Natural killer cell treated with Interleukin-12 subunit alpha and Interleukin-12 subunit beta and Interleukin-15 and Interleukin-18, amount 100 ng/mL, for 72 hours (primary cell): ENCODE data around the gene SLC10A1. TPM values are rescaled to one million over a fixed set of nuclear protein-coding genes. Genes with fewer than 3 reads are reported as not detected.

Source experiments
- ATAC-seq, 2 donors: fragments of 150-1000 bp; cut with Tn5 transposase in 1 of 2; sonication (Bioruptor Pico), chemical (Tn5 transposase) in 1 of 2; 2 replicates each; pipeline ENCODE4 v1.10.0; 2021
- DNase-seq: peaks from one replicate; pipeline ENCODE4 v3.0.0; 2022; ENCODE audit warnings: low spot score
- H3K27ac Mint-ChIP-seq, 2 donors: 1 replicate in 1 of 2; 2 replicates in 1 of 2; pipeline ENCODE4 v1.8.0; 2022; ENCODE audit warnings: mixed read lengths in 2 of 2, mild to moderate bottlenecking in 1 of 2, moderate library complexity in 1 of 2
- H3K27me3 Mint-ChIP-seq, 2 donors: 1 replicate in 1 of 2; 2 replicates in 1 of 2; pipeline ENCODE4 v1.8.0; 2022; ENCODE audit warnings: mixed read lengths in 2 of 2
- H3K36me3 Mint-ChIP-seq: one replicate; pipeline ENCODE4 v1.8.0; 2022; ENCODE audit warnings: mixed read lengths
- H3K4me1 Mint-ChIP-seq, 2 donors: 1 replicate in 1 of 2; 2 replicates in 1 of 2; pipeline ENCODE4 v1.8.0; 2022; ENCODE audit warnings: low read depth in 2 of 2, mixed read lengths in 2 of 2, mild to moderate bottlenecking in 1 of 2
- H3K4me3 Mint-ChIP-seq: one replicate; pipeline ENCODE4 v1.8.0; 2022; ENCODE audit warnings: mixed read lengths
- H3K9me3 Mint-ChIP-seq: 2 replicates; pipeline ENCODE4 v1.8.0; 2022; ENCODE audit warnings: mixed read lengths
- total RNA-seq, 2 donors: library from RNA; stranded (reverse); gene quantifications; one replicate each; pipeline ENCODE4 v1.2.3, GENCODE V29; 2022

Gene SLC10A1
- total RNA-seq = not detected

DNA sequence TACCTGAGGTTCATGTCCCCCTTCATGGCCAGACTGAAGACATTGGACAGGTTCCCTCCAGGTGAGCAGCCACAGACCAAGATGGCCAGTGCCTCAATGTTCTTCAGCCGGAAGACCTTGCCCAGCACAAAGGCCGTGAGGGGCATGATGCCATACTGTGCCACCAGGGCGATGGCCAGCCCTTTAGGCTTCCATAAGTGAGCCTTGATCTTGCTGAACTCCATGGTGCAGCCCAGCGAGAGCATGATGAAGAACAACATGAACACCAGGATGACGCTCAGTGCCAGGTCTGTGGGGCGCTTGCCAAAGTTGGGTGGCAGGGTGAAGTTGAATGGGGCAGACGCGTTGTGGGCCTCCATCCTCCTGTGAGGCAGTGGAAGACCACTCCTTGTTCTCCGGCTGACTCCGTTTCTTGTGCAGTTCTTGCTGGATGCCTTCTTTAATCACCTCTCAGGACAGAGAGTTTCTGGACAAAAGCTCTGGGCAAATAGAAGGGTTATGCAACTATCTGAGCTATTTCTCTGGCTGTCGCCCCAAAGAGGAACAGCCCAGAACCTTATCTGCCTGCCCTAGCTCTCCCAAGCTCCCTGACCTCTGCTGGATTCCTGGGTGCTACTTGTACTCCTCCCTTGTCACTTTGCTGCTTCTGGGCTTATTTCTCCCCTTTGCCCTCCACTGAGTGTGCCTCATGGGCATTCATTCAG, at the start of gene SLC10A1:
Gene SLC10A1 (minus strand): TSS at position 445 of the 704 bp plus-strand sequence. CDS start 86 bp downstream, at position 359.
- H3K4me1 Mint-ChIP-seq = no peaks in the 10 kb centered on the region
- H3K4me3 Mint-ChIP-seq = no peak within 1 kb of the TSS
- peaks cover 10% of the 10 kb centered on the region for H3K36me3 Mint-ChIP-seq
- no peak for DNase-seq
- ATAC-seq = no peak
- H3K9me3 Mint-ChIP-seq = no peaks in the 10 kb centered on the region
- H3K27me3 Mint-ChIP-seq = no peaks in the 10 kb centered on the region
- H3K27ac Mint-ChIP-seq = no peak within 1 kb of the TSS

DNA sequence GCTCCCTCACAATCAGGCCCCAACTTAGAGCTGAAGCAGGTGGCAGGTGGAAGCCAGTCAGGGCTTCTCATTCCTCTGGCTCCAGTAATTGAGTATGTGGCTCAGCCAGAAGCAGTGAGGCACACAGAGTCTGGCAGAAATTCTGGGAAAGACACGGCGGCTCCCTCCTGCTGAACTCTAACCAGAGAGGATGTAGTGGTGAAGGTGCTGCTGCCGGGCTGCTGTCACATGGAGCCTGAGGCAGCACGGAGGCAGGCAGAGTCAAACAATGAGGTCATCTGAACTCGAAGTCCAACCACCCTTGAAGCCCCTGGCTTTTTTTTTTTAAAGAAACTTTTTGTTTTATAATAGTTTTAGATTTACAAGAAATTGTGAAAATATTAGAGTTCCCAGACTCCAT, 48.7 kb upstream of the SLC10A1 start:
- ATAC-seq (no peak), DNase-seq (no peak)
- no peak overlapping the region for H3K27ac Mint-ChIP-seq
- H3K27me3 Mint-ChIP-seq = peaks cover 8 to 14% of the 10 kb centered on the region in 2 donors
- no peaks in the 10 kb centered on the region for H3K4me1 Mint-ChIP-seq
- no peaks in the 10 kb centered on the region for H3K9me3 Mint-ChIP-seq
- H3K36me3 Mint-ChIP-seq = no peaks in the 10 kb centered on the region
- no peak overlapping the region for H3K4me3 Mint-ChIP-seq

DNA sequence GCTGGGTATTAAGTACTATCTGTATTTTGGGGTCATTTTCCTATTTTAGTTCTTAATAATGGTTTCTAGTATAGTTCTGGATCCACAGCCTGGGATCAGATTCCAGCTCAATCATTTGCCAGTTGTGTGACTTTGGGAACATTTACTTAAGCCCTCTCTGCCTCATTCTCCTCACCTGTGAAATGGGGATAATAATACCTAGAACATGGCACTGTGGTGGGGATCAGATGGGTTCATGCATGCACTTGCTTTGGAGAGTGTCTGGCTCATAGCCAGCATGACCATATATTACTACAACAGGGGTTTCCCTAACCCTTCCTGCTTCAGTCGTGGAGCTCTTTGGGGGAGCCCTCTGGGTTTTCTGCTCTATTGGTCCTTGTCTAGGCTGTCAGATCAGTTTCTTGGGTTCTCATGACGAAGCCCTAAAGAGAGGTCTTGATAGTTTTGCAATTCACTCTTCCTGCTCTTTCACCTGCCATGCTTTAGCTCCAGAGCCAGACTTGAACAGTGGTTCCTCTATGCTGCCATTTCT, 48.1 kb upstream of the SLC10A1 start:
- no peak for ATAC-seq
- H3K27ac Mint-ChIP-seq = no peak overlapping the region
- no peak overlapping the region for H3K4me3 Mint-ChIP-seq
- H3K27me3 Mint-ChIP-seq = peaks cover 8 to 14% of the 10 kb centered on the region in 2 donors
- no peaks in the 10 kb centered on the region for H3K36me3 Mint-ChIP-seq
- no peak for DNase-seq
- no peaks in the 10 kb centered on the region for H3K4me1 Mint-ChIP-seq
- no peaks in the 10 kb centered on the region for H3K9me3 Mint-ChIP-seq

DNA sequence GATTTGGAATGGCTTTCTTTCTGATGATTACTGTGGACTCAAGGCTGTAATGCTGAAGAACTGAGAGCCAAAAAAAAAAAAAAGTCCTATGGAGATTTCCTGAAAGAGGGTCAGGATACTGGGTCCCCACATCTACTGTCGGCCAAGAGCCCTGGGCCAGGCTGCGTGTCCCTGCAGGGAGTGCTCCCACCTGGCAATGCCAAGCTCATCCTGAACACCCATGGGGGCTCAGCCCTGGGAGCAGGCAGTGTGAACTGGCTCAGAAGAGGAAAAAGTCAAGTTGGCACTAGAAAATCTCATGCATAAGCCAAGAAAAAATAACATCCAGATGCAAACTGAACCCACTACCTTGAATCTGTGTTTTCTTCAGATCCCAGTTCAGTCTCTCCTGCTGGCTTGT, 47.1 kb upstream of the SLC10A1 start:
- Mint-ChIP-seq H3K36me3 (no peaks in the 10 kb centered on the region), H3K4me3 (no peak overlapping the region), H3K27ac (no peak overlapping the region), H3K27me3 (peaks cover 5 to 14% of the 10 kb centered on the region in 2 donors), H3K4me1 (no peaks in the 10 kb centered on the region), H3K9me3 (no peaks in the 10 kb centered on the region)
- no peak for ATAC-seq
- DNase-seq = no peak

DNA sequence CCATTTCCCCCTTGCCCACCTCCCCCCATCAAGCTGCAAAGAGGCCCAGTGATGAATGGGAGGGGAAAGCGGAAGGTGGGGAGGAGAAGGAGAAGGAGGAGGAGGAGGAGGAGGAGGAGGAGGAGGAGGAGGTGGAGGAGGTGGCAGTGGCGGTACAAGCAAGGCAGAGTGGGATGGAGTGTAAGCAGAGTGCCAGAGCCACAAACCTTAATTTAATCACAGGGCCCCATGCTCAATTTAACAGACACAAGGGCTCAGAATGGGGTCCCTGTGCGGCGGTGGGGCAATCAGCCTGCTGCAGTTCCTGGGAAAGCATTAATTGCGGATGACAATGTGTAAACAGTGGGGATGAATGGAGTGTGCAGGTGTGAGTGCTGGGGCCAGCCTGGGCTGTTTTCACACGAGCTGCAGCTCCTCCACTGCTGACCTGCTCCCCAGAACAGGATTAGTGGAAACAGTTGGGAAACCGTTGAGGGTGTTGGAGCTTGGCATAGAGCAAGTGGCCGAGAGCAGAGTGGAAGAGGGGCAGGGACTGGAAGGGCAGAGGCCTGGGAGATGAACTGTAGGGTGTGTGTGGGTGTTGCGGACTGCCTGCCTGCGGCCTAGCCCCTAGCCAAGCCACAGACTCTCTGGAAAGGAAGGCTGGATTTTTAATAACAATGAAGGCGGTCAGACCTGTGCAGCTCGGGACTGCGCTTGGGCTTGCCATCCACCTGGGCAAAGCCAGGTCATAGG, 45.8 kb upstream of the SLC10A1 start:
- H3K9me3 Mint-ChIP-seq = no peaks in the 10 kb centered on the region
- no peak overlapping the region for H3K4me3 Mint-ChIP-seq
- peaks cover 3 to 5% of the 10 kb centered on the region in 2 donors for H3K27me3 Mint-ChIP-seq
- H3K27ac Mint-ChIP-seq = no peak overlapping the region
- no peaks in the 10 kb centered on the region for H3K4me1 Mint-ChIP-seq
- ATAC-seq = peak in 1 of 2 donors; percentile 29
- no peaks in the 10 kb centered on the region for H3K36me3 Mint-ChIP-seq
- DNase-seq = no peak

DNA sequence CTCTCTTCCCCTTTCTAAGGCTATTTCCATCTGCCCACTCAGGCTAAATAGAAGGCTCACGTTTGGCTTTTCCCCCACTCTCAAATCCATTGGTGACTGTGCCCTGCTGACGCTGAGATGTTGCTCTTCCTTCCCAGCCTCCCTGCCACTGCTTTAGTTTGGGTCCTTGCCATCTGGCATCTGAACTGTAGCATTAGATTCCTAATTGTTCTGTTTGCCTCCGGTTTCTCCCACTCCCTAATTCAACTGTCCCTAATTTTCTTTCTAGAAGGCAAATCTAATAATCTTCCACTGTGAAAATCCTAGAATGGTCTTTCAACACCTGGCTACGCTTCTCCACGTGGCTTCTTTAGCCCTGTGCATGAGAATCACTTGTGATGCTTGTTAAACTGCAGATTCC, 44.6 kb upstream of the SLC10A1 start:
- no peak overlapping the region for H3K27ac Mint-ChIP-seq
- no peaks in the 10 kb centered on the region for H3K9me3 Mint-ChIP-seq
- DNase-seq (no peak), ATAC-seq (no peak)
- H3K36me3 Mint-ChIP-seq = no peaks in the 10 kb centered on the region
- no peaks in the 10 kb centered on the region for H3K4me1 Mint-ChIP-seq
- H3K27me3 Mint-ChIP-seq = peaks cover 3 to 7% of the 10 kb centered on the region in 2 donors
- no peak overlapping the region for H3K4me3 Mint-ChIP-seq

DNA sequence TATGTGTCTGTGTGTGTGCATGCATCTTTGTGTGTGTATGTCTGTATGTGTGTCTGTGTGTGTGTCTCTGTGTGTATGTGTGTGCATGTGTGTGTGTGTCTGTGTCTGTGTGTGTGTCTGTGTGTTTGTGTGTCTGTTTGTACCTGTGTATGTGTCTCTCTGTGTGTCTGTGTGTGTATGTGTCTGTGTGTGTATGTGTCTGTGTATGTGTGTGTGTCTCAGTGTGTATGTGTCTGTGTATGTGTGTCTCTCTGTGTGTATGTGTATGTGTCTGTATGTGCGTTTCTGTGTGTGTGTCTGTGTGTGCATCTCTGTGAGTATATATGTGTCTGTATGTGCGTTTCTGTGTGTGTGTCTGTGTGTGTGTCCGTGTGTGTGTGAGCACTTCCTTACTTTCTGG, 42.6 kb upstream of the SLC10A1 start:
- DNase-seq (no peak), ATAC-seq (peak in 1 of 2 donors; percentile 19)
- H3K4me3 Mint-ChIP-seq = no peak overlapping the region
- H3K36me3 Mint-ChIP-seq = no peaks in the 10 kb centered on the region
- H3K27ac Mint-ChIP-seq = no peak overlapping the region
- peaks cover 6 to 18% of the 10 kb centered on the region in 2 donors for H3K27me3 Mint-ChIP-seq
- no peaks in the 10 kb centered on the region for H3K9me3 Mint-ChIP-seq
- no peaks in the 10 kb centered on the region for H3K4me1 Mint-ChIP-seq

DNA sequence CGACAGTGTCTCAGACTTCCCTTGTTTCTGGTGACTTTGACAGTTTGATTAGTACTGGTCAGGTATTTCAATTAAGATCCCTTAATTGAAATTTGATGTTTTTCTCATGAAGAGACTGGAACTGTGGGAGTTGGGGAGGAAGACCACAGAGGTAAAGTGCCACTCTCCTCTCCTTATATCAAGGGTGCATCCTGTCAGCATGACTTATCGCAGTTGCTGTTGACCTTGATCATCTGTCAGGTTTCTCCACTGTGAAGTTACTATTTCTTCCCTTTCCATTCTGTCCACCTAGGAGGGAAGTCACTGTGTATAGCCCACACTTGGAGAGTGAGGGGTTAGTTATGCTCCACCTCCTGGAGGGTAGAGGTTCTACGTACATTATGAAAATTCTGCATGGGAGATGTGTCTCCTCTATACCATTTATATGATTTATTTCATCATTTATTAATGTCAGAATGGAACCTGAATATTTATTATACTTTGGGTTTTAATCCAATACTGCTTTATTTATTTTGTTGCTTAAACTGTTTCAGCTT, 41.9 kb upstream of the SLC10A1 start:
- Mint-ChIP-seq H3K27me3 (peaks cover 6 to 25% of the 10 kb centered on the region in 2 donors), H3K4me1 (no peaks in the 10 kb centered on the region), H3K9me3 (no peaks in the 10 kb centered on the region), H3K4me3 (no peak overlapping the region), H3K36me3 (no peaks in the 10 kb centered on the region), H3K27ac (no peak overlapping the region)
- DNase-seq (no peak), ATAC-seq (no peak)

DNA sequence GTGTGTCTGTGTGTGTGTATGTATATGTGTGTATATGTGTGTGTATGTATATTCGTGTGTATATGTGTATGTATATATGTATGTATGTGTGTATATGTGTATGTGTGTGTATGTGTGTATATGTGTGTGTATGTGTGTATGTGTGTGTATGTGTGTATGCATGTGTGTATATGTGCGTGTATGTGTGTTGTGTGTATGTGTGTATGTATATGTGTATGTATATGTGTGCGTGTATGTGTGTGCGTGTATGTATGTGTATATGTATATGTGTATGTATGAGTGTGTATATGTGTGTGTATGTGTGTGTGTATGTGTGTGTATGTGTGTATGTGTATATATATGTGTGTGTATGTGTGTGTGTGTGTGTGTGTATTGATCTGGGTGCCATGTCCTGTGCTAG, 31.8 kb upstream of the SLC10A1 start:
- H3K9me3 Mint-ChIP-seq = no peaks in the 10 kb centered on the region
- H3K4me1 Mint-ChIP-seq = no peaks in the 10 kb centered on the region
- peak in 1 of 2 donors; percentile 13 for ATAC-seq
- no peaks in the 10 kb centered on the region for H3K36me3 Mint-ChIP-seq
- DNase-seq = no peak
- H3K4me3 Mint-ChIP-seq = no peak overlapping the region
- peaks cover 3 to 12% of the 10 kb centered on the region in 2 donors for H3K27me3 Mint-ChIP-seq
- H3K27ac Mint-ChIP-seq = no peak overlapping the region

DNA sequence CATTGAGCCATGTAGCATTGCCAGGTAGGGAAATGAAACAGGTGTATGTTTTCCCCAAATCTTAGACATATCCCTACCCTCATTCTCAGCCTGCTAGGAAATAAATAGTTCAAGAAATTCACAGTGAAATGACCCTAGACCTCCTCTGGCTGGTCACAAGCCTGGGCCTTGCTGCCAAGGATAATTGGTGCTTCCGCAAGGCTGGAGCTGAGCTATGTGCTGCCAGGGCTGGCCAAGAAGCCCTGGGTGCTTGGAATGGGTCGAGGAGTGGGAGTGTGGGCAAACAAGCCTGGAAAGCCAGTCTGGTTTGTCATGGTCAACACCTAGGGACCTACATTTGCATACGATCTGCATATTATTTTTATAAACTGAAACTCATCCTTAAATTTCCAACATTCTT, 31.3 kb upstream of the SLC10A1 start:
- no peak for ATAC-seq
- Mint-ChIP-seq H3K36me3 (no peaks in the 10 kb centered on the region), H3K27me3 (peaks cover 5 to 12% of the 10 kb centered on the region in 2 donors), H3K27ac (no peak overlapping the region), H3K4me1 (no peaks in the 10 kb centered on the region), H3K4me3 (no peak overlapping the region), H3K9me3 (no peaks in the 10 kb centered on the region)
- no peak for DNase-seq

DNA sequence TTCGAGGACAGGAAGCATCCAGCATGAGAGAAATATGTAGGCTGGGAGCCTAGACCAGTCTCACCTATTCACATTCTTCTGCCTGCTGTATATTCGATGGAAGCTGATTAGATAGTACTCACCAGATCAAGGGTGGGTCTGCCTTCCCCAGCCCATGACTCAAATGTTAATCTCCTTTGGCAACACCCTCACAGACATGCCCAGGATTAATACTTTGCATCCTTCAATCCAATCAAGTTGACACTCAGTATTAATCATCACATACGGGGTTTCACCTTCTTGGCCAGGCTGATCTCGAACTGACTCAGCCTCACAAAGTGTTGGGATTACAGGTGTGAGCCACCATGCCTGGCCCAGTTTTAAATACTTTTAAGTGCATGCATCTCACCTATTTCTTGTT, 30.5 kb upstream of the SLC10A1 start:
- H3K36me3 Mint-ChIP-seq = no peaks in the 10 kb centered on the region
- ATAC-seq (no peak), DNase-seq (no peak)
- no peak overlapping the region for H3K27ac Mint-ChIP-seq
- peaks cover 6 to 12% of the 10 kb centered on the region in 2 donors for H3K27me3 Mint-ChIP-seq
- H3K4me1 Mint-ChIP-seq = no peaks in the 10 kb centered on the region
- H3K4me3 Mint-ChIP-seq = no peak overlapping the region
- no peaks in the 10 kb centered on the region for H3K9me3 Mint-ChIP-seq

DNA sequence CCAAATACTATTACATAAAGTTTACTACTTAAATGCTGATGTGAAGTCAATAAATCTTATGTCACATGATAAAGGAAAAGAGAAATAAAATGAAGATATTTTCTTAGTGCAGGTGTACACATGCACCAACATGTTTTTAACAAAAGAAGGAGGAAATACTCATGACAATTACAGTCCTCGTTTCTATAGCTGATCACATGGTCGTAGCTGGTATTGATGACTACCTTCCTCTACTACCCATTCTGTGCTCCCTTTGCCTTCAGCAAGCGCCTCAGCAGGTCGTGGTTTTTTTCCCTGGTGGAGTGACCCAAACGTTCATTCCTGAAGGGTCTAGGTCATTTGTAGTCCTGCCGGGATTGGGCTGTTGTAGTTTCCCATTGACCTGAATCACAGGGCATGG, 25.4 kb upstream of the SLC10A1 start:
- peaks cover 0 to 10% of the 10 kb centered on the region in 2 donors for H3K27me3 Mint-ChIP-seq
- H3K9me3 Mint-ChIP-seq = no peaks in the 10 kb centered on the region
- H3K4me1 Mint-ChIP-seq = peaks cover 3 to 5% of the 10 kb centered on the region in 2 donors
- H3K4me3 Mint-ChIP-seq = no peak overlapping the region
- ATAC-seq (no peak), DNase-seq (no peak)
- H3K36me3 Mint-ChIP-seq = no peaks in the 10 kb centered on the region
- no peak overlapping the region for H3K27ac Mint-ChIP-seq

DNA sequence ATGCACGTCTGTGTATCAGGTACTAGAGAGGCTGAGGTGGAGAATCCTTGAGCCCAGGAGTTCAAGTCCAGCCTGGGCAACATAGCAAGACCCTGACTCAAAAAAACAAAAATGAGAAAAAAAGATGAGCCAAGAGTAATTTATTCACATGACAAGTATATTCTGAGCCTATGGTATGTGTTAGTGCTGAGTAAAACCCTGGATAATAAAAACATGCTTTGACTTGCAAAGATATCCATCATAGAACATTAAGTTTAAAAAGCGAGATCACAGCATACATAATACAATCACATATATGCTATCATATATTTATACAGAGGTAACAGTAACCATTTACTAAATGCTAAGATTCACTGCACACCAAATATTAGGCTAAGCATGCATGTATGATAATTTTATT, 23.9 kb upstream of the SLC10A1 start:
- H3K9me3 Mint-ChIP-seq = no peaks in the 10 kb centered on the region
- ATAC-seq = no peak
- H3K4me1 Mint-ChIP-seq = peaks cover 3 to 5% of the 10 kb centered on the region in 2 donors
- no peaks in the 10 kb centered on the region for H3K36me3 Mint-ChIP-seq
- no peak overlapping the region for H3K4me3 Mint-ChIP-seq
- H3K27me3 Mint-ChIP-seq = peaks cover 0 to 10% of the 10 kb centered on the region in 2 donors
- DNase-seq = no peak
- H3K27ac Mint-ChIP-seq = no peak overlapping the region

DNA sequence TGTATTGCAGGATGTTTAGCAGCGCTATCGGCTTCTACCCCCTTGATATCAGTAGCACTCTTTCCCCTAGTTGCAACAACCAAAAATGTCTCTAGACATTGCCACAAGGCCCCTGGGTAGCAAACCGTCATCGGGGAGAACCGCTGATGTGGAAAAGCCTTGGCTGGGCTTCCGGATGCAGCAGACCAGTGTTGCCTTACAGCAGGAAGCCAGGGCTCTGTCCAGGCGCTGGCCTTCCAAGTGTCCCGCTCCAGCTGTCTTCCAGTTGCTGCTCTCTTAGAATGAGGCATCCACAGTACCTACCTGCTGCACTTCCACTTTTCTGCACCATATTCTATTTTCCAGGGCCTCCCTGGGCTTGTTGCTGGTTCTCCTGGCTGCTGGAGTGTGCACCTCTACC, 22.6 kb upstream of the SLC10A1 start:
- H3K36me3 Mint-ChIP-seq = no peaks in the 10 kb centered on the region
- H3K4me3 Mint-ChIP-seq = no peak overlapping the region
- H3K9me3 Mint-ChIP-seq = no peaks in the 10 kb centered on the region
- no peak overlapping the region for H3K27ac Mint-ChIP-seq
- H3K4me1 Mint-ChIP-seq = peaks cover 3 to 5% of the 10 kb centered on the region in 2 donors
- H3K27me3 Mint-ChIP-seq = peaks cover 0 to 10% of the 10 kb centered on the region in 2 donors
- ATAC-seq (no peak), DNase-seq (no peak)
